ENCODE results near the gene MRPS25.
A peak's percentile ranks its signal among the peaks of the same experiment; 100 is the strongest.

The MRPS25 gene

DNA sequence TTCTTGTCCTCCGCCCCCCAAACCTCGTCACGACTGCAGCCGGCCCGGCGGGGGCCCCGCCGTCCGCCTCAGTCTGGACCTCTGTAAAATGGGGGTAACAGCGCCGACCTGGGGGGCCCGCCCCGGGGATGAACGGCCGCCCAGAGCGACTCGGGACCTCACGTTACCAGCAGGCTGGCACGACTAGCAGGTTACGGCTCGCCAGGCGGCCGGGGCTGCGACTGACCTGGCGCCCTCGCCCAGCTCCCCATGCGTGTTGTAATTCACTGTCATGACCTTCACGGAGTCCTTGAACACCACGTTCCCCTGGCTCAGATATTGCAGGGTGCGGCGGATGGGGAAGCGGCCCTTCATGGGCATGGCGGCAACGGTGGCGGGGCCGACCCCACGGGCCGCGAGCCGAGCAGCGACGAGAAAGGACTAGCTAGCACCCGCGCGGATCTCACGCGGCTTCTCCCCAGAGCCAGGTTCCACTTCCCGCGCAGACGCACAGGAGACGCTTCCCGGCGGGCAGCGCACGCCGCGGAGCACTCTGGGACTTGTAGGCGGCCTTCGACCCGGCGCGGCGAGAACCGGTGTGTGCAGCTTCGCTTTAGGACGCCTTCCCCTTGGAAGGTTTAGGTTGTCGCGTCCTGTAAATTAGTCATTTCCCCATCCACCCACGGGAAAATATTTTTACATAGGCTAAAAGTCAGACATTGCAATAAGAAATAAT is at the start of gene MRPS25:
Gene MRPS25, minus strand, starts transcription at position 481 of the 715 bp plus-strand sequence. Its CDS starts 121 bp downstream, at position 360.
- Histone ChIP-seq H3K36me3 (ENCODE audit: control insufficient read depth in 2 of 2, insufficient read depth in 1 of 2, low read length in 2 of 2) (peaks cover 3 to 21% of the 10 kb centered on the region in 2 experiments; a peak in 2 of 3 replicates), H3K4me3 (ENCODE audit: low read depth, low read length) (peak within 1 kb of the TSS; percentile 90), H3K4me1 (ENCODE audit: control insufficient read depth, insufficient read depth, low read length) (no peaks in the 10 kb centered on the region), H3K9me3 (ENCODE audit: control insufficient read depth, insufficient read depth, low read depth, low read length) (no peaks in the 10 kb centered on the region), H3K27ac (ENCODE audit: extremely low read depth, low read depth, low read length) (peak within 1 kb of the TSS; percentile 54; the same call in 1 of the 2 replicates)
- POLR2A ChIA-PET = interaction anchor here (0.6 to 2.6 kb wide), 11 partner anchors 14 to 886 kb away, joined by 3 to 19 read pairs (median 4); partner anchors contain the start of genes BTD, CAPN7, HACL1 and LSM3
- CTCF ChIA-PET = interaction anchor here (0.6 to 1.2 kb wide), 2 partner anchors 43 to 282 kb away, joined by 3 read pairs; no protein-coding TSS in a partner anchor
- no peak for TF ChIP-seq ZNF707 (tag by site-specific recombination; IDR thresholded peaks at IDR 0.05)
- no peak for TF ChIP-seq ZNF184 (tag by site-specific recombination; IDR thresholded peaks at IDR 0.05)
- TF ChIP-seq ZNF202 (tag by site-specific recombination; IDR thresholded peaks at IDR 0.05; ENCODE audit: borderline replicate concordance) = no peak
- no peak for TF ChIP-seq ZNF133 (tag by site-specific recombination; IDR thresholded peaks at IDR 0.05)
- TF ChIP-seq ZNF292 (tag by site-specific recombination; IDR thresholded peaks at IDR 0.05; ENCODE audit: borderline replicate concordance, low read depth) = no peak
- no peak for TF ChIP-seq ZNF561 (tag by site-specific recombination; IDR thresholded peaks at IDR 0.05; ENCODE audit: borderline replicate concordance)
- no peak for TF ChIP-seq ZNF324 (tag by site-specific recombination; IDR thresholded peaks at IDR 0.05)
- no peak for TF ChIP-seq ZNF513 (tag by site-specific recombination; IDR thresholded peaks at IDR 0.05)
- no peak; the same call in 1 of the 2 replicates for TF ChIP-seq OVOL3 (tag by site-specific recombination; IDR thresholded peaks at IDR 0.05)
- no peak for TF ChIP-seq ZBTB44 (tag by site-specific recombination; IDR thresholded peaks at IDR 0.05)
- TF ChIP-seq AEBP2 (tag by site-specific recombination; IDR thresholded peaks at IDR 0.05; ENCODE audit: borderline replicate concordance) = no peak
- no peak for TF ChIP-seq ZNF777 (tag by site-specific recombination; IDR thresholded peaks at IDR 0.05; ENCODE audit: borderline replicate concordance)
- TF ChIP-seq, protein P1, sequence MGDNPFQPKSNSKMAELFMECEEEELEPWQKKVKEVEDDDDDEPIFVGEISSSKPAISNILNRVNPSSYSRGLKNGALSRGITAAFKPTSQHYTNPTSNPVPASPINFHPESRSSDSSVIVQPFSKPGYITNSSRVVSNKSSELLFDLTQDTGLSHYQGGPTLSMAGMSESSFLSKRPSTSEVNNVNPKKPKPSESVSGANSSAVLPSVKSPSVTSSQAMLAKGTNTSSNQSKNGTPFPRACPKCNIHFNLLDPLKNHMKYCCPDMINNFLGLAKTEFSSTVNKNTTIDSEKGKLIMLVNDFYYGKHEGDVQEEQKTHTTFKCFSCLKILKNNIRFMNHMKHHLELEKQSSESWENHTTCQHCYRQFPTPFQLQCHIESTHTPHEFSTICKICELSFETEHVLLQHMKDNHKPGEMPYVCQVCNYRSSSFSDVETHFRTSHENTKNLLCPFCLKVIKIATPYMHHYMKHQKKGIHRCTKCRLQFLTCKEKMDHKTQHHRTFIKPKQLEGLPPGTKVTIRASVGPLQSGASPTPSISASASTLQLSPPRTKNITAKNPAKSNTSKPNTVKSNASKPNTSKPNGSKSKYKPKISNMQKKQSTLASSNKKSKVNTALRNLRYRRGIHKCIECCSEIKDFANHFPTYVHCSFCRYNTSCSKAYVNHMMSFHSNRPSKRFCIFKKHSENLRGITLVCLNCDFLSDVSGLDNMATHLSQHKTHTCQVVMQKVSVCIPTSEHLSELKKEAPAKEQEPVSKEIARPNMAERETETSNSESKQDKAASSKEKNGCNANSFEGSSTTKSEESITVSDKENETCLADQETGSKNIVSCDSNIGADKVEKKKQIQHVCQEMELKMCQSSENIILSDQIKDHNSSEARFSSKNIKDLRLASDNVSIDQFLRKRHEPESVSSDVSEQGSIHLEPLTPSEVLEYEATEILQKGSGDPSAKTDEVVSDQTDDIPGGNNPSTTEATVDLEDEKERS (tag by site-specific recombination; IDR thresholded peaks at IDR 0.05) = no peak
- no peak for TF ChIP-seq ZNF549 (tag by site-specific recombination; IDR thresholded peaks at IDR 0.05)
- no peak; the same call in none of the 2 replicates for TF ChIP-seq ZIC2 (tag by site-specific recombination; IDR thresholded peaks at IDR 0.05)
- TF ChIP-seq, protein P2, sequence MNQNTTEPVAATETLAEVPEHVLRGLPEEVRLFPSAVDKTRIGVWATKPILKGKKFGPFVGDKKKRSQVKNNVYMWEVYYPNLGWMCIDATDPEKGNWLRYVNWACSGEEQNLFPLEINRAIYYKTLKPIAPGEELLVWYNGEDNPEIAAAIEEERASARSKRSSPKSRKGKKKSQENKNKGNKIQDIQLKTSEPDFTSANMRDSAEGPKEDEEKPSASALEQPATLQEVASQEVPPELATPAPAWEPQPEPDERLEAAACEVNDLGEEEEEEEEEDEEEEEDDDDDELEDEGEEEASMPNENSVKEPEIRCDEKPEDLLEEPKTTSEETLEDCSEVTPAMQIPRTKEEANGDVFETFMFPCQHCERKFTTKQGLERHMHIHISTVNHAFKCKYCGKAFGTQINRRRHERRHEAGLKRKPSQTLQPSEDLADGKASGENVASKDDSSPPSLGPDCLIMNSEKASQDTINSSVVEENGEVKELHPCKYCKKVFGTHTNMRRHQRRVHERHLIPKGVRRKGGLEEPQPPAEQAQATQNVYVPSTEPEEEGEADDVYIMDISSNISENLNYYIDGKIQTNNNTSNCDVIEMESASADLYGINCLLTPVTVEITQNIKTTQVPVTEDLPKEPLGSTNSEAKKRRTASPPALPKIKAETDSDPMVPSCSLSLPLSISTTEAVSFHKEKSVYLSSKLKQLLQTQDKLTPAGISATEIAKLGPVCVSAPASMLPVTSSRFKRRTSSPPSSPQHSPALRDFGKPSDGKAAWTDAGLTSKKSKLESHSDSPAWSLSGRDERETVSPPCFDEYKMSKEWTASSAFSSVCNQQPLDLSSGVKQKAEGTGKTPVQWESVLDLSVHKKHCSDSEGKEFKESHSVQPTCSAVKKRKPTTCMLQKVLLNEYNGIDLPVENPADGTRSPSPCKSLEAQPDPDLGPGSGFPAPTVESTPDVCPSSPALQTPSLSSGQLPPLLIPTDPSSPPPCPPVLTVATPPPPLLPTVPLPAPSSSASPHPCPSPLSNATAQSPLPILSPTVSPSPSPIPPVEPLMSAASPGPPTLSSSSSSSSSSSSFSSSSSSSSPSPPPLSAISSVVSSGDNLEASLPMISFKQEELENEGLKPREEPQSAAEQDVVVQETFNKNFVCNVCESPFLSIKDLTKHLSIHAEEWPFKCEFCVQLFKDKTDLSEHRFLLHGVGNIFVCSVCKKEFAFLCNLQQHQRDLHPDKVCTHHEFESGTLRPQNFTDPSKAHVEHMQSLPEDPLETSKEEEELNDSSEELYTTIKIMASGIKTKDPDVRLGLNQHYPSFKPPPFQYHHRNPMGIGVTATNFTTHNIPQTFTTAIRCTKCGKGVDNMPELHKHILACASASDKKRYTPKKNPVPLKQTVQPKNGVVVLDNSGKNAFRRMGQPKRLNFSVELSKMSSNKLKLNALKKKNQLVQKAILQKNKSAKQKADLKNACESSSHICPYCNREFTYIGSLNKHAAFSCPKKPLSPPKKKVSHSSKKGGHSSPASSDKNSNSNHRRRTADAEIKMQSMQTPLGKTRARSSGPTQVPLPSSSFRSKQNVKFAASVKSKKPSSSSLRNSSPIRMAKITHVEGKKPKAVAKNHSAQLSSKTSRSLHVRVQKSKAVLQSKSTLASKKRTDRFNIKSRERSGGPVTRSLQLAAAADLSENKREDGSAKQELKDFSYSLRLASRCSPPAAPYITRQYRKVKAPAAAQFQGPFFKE (tag by site-specific recombination; IDR thresholded peaks at IDR 0.05; ENCODE audit: borderline replicate concordance) = no peak
- peak; percentile 29; the same call in 1 of the 2 replicates for TF ChIP-seq YY2 (tag by site-specific recombination; IDR thresholded peaks at IDR 0.05)
- TF ChIP-seq HOXA7 (CRISPR knock-in tag; IDR thresholded peaks at IDR 0.05; ENCODE audit: borderline replicate concordance) = no peak
- 0 out of 2 replicates have a peak, but pooled peaks have one; percentile 19 for TF ChIP-seq KLF9 (tag by site-specific recombination; IDR thresholded peaks at IDR 0.05; ENCODE audit: low read depth)
- peak; percentile 70; the same call in 1 of the 2 replicates for TF ChIP-seq ZFP37 (tag by site-specific recombination; IDR thresholded peaks at IDR 0.05)
- no peak for TF ChIP-seq ZNF776 (tag by site-specific recombination; IDR thresholded peaks at IDR 0.05; ENCODE audit: borderline replicate concordance)
- TF ChIP-seq ZNF341 (tag by site-specific recombination; IDR thresholded peaks at IDR 0.05; ENCODE audit: low read depth) = no peak
- no peak for TF ChIP-seq ZNF37A (tag by site-specific recombination; IDR thresholded peaks at IDR 0.05)

Data from HEK293 (cell line).